ENCODE measurements around the gene LRRC74B.
"Not testable (repeated sequence)": the region's sequence is repeated elsewhere in the genome, so short reads cannot be mapped to it uniquely, and the experiment has no call there.

The LRRC74B gene

GRCh38 chr22:21045585-21046294 is at the start of gene LRRC74B:
TSS of gene LRRC74B (plus strand) at chr22:21045946. CDS start at chr22:21045987, 41 bp downstream.
- peak; percentile 81 for DNase-seq

GRCh38 chr22:20996031-20996410 is 49.7 kb upstream of the LRRC74B start:
- DNase-seq: no peak

GRCh38 chr22:20996598-20997535 is 48.9 kb upstream of the LRRC74B start:
- DNase-seq: no peak

GRCh38 chr22:20997536-20998257 is 48.0 kb upstream of the LRRC74B start:
- DNase-seq: no peak

- no peak for DNase-seq
These were observed 47.1 kb upstream of the LRRC74B start for GRCh38 chr22:20998411-20999336.

GRCh38 chr22:20999350-21000206 is 46.2 kb upstream of the LRRC74B start:
- DNase-seq: no peak

GRCh38 chr22:21000207-21000986 is 45.3 kb upstream of the LRRC74B start:
- DNase-seq: no peak

- DNase-seq: no peak
These were observed 44.7 kb upstream of the LRRC74B start for GRCh38 chr22:21000987-21001600.

- DNase-seq: peak; percentile 90
These were observed 44.0 kb upstream of the LRRC74B start, which contains the start of gene THAP7 for GRCh38 chr22:21001601-21002325. TSS of gene THAP7 (minus strand) at chr22:21002118. CDS start at chr22:21001911, 207 bp downstream.

GRCh38 chr22:21003782-21004181 is 42.0 kb upstream of the LRRC74B start:
- DNase-seq: no peak

- DNase-seq: not testable (repeated sequence)
These were observed 36.5 kb upstream of the LRRC74B start for GRCh38 chr22:21009208-21009607.

GRCh38 chr22:21009638-21010425 is 35.9 kb upstream of the LRRC74B start:
- DNase-seq: peak; percentile 73

GRCh38 chr22:21010426-21011113 is 35.2 kb upstream of the LRRC74B start:
- no peak for DNase-seq

GRCh38 chr22:21012446-21013407 is 33.0 kb upstream of the LRRC74B start:
- DNase-seq: no peak

GRCh38 chr22:21013657-21014201 is 32.0 kb upstream of the LRRC74B start:
- no peak for DNase-seq

GRCh38 chr22:21014202-21014725 is 31.5 kb upstream of the LRRC74B start:
- DNase-seq: peak; percentile 91
